Measurements from ENCODE around the gene BTBD7. TPM values are rescaled to one million over a fixed set of nuclear protein-coding genes. Genes with fewer than 3 reads are reported as not detected.

The BTBD7 gene
- total and polyA plus RNA-seq, 2 donors (not counting 3 experiments of a cell fraction or from before 2014, with no cell fraction given): 20.9 to 50.2 TPM

GRCh38 chr14:93199031-93199430, 133.8 kb downstream of the BTBD7 start:
- no peak for FAIRE-seq
- CTCF ChIA-PET: interaction anchor here (3.5 kb wide), 1 partner anchor 8 kb away, joined by 16 read pairs; the partner anchor contains the start of genes GON7 and UBR7

More at GRCh38 chr14:93199031-93199430, 133.8 kb downstream of the BTBD7 start:
- Histone ChIP-seq H2AFZ (ENCODE audit: low read depth, low read length) (no peak overlapping the region), H3K9me3 (replicated peaks; ENCODE audit: control insufficient read depth, insufficient read depth, low read length) (no peaks in the 10 kb centered on the region), H4K20me1 (replicated peaks; ENCODE audit: control insufficient read depth, extremely low read depth, insufficient read depth, low read length) (no peaks in the 10 kb centered on the region), H3K27me3 (ENCODE audit: control insufficient read depth in 2 of 2, insufficient read depth in 2 of 2, low read length in 2 of 2) (no peaks in the 10 kb centered on the region), H3K79me2 (ENCODE audit: control insufficient read depth, insufficient read depth, low read length) (no peaks in the 10 kb centered on the region), H3K27ac (ENCODE audit: insufficient read depth, low read depth, low read length) (no peak overlapping the region), H3K4me2 (ENCODE audit: insufficient read depth, low read length) (no peak overlapping the region), H3K9ac (replicated peaks; ENCODE audit: extremely low read depth, insufficient read depth, low read length) (no peak overlapping the region), H3K4me3 (replicated peaks in 1 of 3; ENCODE audit: insufficient read depth in 1 of 3, low read depth in 1 of 3, low read length in 3 of 3) (no peak overlapping the region), H3K36me3 (ENCODE audit: control insufficient read depth in 2 of 2, extremely low read depth in 1 of 2, insufficient read depth in 2 of 2, low read length in 2 of 2) (no peaks in the 10 kb centered on the region), H3K9me1 (replicated peaks; ENCODE audit: control insufficient read depth, extremely low read depth, insufficient read depth, low read length) (no peaks in the 10 kb centered on the region), H3K4me1 (ENCODE audit: control insufficient read depth, extremely low read depth, insufficient read depth, low read length) (no peaks in the 10 kb centered on the region)
- POLR2A ChIA-PET: no interaction called here
- DNase-seq (ENCODE audit: low read depth, low spot score): no peak
- intact Hi-C loops (cut with micrococcal nuclease): no loop called here
- BruUV-seq (replicated peaks): no TSS peak
- dilution Hi-C loops (cut with MboI; ENCODE audit: extremely low pct_ligation_motif_present, low sequenced_read_pairs): no loop called here
- TF ChIP-seq CTCF (IDR thresholded peaks at IDR 0.05; ENCODE audit: extremely low read depth in 1 of 2, insufficient read depth in 1 of 2, low read depth in 1 of 2, low read length in 2 of 2) (no peak), FOS (IDR thresholded peaks at IDR 0.05; ENCODE audit: borderline replicate concordance, insufficient read depth, low read length) (no peak), GATA2 (IDR thresholded peaks at IDR 0.05; ENCODE audit: insufficient read depth, insufficient read length, low read depth, low read length) (no peak), POLR2AphosphoS5 (IDR thresholded peaks at IDR 0.05; ENCODE audit: insufficient read depth, low read depth, low read length) (no peak), POLR2A (IDR thresholded peaks at IDR 0.05; ENCODE audit: low read depth, low read length) (no peak), MYC (IDR thresholded peaks at IDR 0.05; ENCODE audit: low read depth, low read length) (no peak), EZH2 (IDR thresholded peaks at IDR 0.05; ENCODE audit: borderline replicate concordance, low read depth, low read length, severe bottlenecking) (no peak), JUN (IDR thresholded peaks at IDR 0.05; ENCODE audit: borderline replicate concordance, insufficient read depth, insufficient read length, low read depth) (no peak)
- TF ChIP-seq, protein P1, sequence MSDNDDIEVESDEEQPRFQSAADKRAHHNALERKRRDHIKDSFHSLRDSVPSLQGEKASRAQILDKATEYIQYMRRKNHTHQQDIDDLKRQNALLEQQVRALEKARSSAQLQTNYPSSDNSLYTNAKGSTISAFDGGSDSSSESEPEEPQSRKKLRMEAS (IDR thresholded peaks at IDR 0.05; ENCODE audit: insufficient read depth, insufficient read length): no peak

All from endothelial cell of umbilical vein (primary cell).